Activated CD4-positive, alpha-beta T cell treated with anti-CD3 and anti-CD28 coated beads, Interleukin-2, amount 10 ng/mL, durations not matched to agents 7 days and 5 days (primary cell): Measurements from ENCODE around the gene OSTF1. TPM values are rescaled to one million over a fixed set of nuclear protein-coding genes. Genes with fewer than 3 reads are reported as not detected.

Source experiments
- CTCF ChIA-PET: fragments of 350-600 bp; sonication (Branson Sonifier 250); formaldehyde crosslinking; loops from one replicate; lab custom pipeline; 2021; ENCODE audit warnings: antibody characterized with exemption; lab: Charles Lee
- POLR2A ChIA-PET: fragments of 350-600 bp; sonication (Branson Sonifier 250); formaldehyde crosslinking; loops from one replicate; lab custom pipeline; 2021; ENCODE audit warnings: antibody characterized with exemption; lab: Charles Lee
- DNase-seq: peaks from one replicate; pipeline ENCODE4 v3.0.0-alpha.2; 2020
- H3K27ac Mint-ChIP-seq: one replicate; pipeline ENCODE4 v1.8.0; 2021; ENCODE audit warnings: mild to moderate bottlenecking, moderate library complexity, mixed read lengths
- H3K27me3 Mint-ChIP-seq: one replicate; pipeline ENCODE4 v1.8.0; 2021; ENCODE audit warnings: mixed read lengths
- H3K36me3 Mint-ChIP-seq: one replicate; pipeline ENCODE4 v1.8.0; 2021; ENCODE audit warnings: low read depth, mixed read lengths
- H3K4me1 Mint-ChIP-seq: one replicate; pipeline ENCODE4 v1.8.0; 2021; ENCODE audit warnings: mixed read lengths
- H3K4me3 Mint-ChIP-seq: one replicate; pipeline ENCODE4 v1.8.0; 2021; ENCODE audit warnings: mild to moderate bottlenecking, moderate library complexity, mixed read lengths
- H3K9me3 Mint-ChIP-seq: one replicate; pipeline ENCODE4 v1.8.0; 2021; ENCODE audit warnings: mixed read lengths
- total RNA-seq, 2 experiments: library from RNA; stranded (reverse); gene quantifications; one replicate each; pipeline ENCODE4 v1.2.3, GENCODE V29; 2021

The OSTF1 gene
- total RNA-seq, 2 experiments from 2014 or later: 117 to 139 TPM

DNA sequence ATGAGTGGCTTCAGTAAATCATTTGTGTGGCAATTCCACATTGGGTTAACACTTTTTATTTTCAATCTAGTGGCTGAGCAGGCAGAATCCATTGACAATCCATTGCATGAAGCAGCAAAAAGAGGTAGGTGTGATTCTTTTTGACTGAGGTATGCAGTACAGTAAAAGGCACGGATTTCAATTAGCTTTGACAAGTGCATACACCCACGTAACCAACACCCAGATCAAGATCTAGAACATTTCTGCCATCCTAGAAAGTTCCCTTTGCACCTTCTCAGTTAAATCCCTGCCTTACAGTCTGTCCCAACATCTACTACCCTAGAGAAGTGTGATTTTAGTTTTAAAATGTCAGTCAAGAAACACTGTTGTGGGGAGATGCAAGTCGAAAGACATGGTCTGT lies 43.4 kb downstream of the OSTF1 start:
- Mint-ChIP-seq H3K27me3 (no peaks in the 10 kb centered on the region), H3K9me3 (no peaks in the 10 kb centered on the region), H3K36me3 (peaks cover 72% of the 10 kb centered on the region), H3K4me1 (peaks cover 30% of the 10 kb centered on the region), H3K27ac (no peak overlapping the region), H3K4me3 (no peak overlapping the region)
- POLR2A ChIA-PET: no interaction called here
- CTCF ChIA-PET: no interaction called here
- DNase-seq: no peak

GRCh38 chr9:75132244-75132643 lies 43.9 kb downstream of the OSTF1 start:
- no peak overlapping the region for H3K27ac Mint-ChIP-seq
- H3K27me3 Mint-ChIP-seq: no peaks in the 10 kb centered on the region
- CTCF ChIA-PET: interaction anchor here (1.1 to 1.7 kb wide), 3 partner anchors 20 to 119 kb away, joined by 3 read pairs; no protein-coding TSS in a partner anchor
- DNase-seq: no peak
- no peaks in the 10 kb centered on the region for H3K9me3 Mint-ChIP-seq
- H3K4me1 Mint-ChIP-seq: peaks cover 30% of the 10 kb centered on the region
- POLR2A ChIA-PET: no interaction called here
- H3K4me3 Mint-ChIP-seq: no peak overlapping the region
- peaks cover 78% of the 10 kb centered on the region for H3K36me3 Mint-ChIP-seq

DNA sequence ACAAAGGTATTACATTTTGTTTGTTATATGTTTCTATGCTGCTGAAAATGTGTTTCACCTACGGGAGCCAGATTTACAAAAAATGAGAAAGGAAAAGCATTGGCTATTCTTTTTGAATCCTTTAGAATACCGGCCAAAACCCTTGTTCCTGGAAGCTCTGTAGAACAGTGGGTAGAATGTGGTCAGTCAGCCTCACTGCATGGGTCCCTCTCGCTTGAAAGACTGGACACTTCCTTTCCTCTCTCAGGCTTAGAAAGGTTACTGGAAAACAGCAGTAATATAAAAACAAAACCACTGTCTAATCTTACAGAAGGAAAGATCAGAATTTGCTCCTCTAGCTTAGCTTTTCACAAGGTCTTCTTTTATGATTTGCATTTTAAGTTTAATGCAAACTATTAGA lies 45.1 kb downstream of the OSTF1 start:
- no peak for DNase-seq
- H3K27ac Mint-ChIP-seq: peak overlapping the region; percentile 61
- H3K9me3 Mint-ChIP-seq: no peaks in the 10 kb centered on the region
- peaks cover 84% of the 10 kb centered on the region for H3K36me3 Mint-ChIP-seq
- POLR2A ChIA-PET: no interaction called here
- H3K4me3 Mint-ChIP-seq: no peak overlapping the region
- H3K4me1 Mint-ChIP-seq: peaks cover 36% of the 10 kb centered on the region
- H3K27me3 Mint-ChIP-seq: no peaks in the 10 kb centered on the region
- CTCF ChIA-PET: interaction anchor here (1.1 to 1.7 kb wide), 3 partner anchors 19 to 120 kb away, joined by 3 read pairs; no protein-coding TSS in a partner anchor

DNA sequence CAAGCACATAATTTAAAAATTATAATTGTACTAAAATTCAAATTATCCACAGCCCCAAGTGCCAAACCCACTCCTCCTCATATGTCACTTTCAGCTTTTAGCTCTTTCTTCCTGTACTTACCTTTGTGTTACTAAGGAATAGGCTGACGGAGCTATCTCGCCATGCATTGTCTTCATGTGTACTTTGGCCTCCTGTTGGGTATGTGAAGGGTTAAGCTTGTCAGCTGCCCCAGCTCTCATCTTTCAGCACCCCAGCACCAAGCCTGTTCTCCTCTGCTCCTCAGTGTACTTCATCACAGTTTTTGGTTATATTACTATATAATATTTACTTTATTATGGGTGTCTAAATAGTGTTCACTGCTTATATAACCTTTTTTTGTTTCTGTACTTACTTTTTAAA lies 46.2 kb downstream of the OSTF1 start:
- Mint-ChIP-seq H3K9me3 (no peaks in the 10 kb centered on the region), H3K27ac (no peak overlapping the region), H3K4me3 (no peak overlapping the region), H3K4me1 (peaks cover 37% of the 10 kb centered on the region), H3K36me3 (peaks cover 82% of the 10 kb centered on the region), H3K27me3 (no peaks in the 10 kb centered on the region)
- no peak for DNase-seq
- ChIA-PET POLR2A (no interaction called here), CTCF (interaction anchor here (0.7 to 1.5 kb wide), 2 partner anchors 12 to 39 kb away, joined by 3 read pairs; no protein-coding TSS in a partner anchor)

- Mint-ChIP-seq H3K27me3 (no peaks in the 10 kb centered on the region), H3K9me3 (peaks cover 6% of the 10 kb centered on the region), H3K27ac (peak overlapping the region; percentile 84), H3K4me3 (no peak overlapping the region), H3K4me1 (peaks cover 54% of the 10 kb centered on the region), H3K36me3 (peaks cover 91% of the 10 kb centered on the region)
- DNase-seq: no peak
- ChIA-PET CTCF (interaction anchor here (0.9 to 1.2 kb wide), 2 partner anchors 13 to 61 kb away, joined by 3 read pairs; no protein-coding TSS in a partner anchor), POLR2A (interaction anchor here (0.6 kb wide), 1 partner anchor 10 kb away, joined by 4 read pairs; no protein-coding TSS in a partner anchor)
Observed at GRCh38 chr9:75138260-75139040, 50.1 kb downstream of the OSTF1 start.

DNA sequence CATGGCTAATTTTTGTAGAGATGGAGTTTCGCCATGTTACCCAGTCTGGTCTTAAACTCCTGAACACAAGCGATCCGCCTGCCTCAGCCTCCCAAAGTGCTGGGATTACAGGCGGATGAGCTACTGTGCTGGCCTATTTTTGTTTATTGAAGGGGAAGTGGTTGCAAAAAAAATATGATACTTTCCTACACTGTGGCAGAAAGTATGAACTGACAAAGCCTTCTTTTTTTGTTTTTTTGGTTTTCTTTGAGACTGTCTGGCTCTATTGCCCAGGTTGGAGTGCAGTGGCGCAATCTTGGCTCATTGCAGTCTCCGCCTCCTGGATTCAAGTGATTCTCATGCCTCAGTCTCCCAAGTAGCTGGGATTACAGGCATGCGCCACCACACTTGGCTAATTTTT lies 50.9 kb downstream of the OSTF1 start:
- CTCF ChIA-PET: interaction anchor here (0.6 to 1.2 kb wide), 3 partner anchors 14 to 84 kb away, joined by 3 to 5 read pairs (median 3); no protein-coding TSS in a partner anchor
- Mint-ChIP-seq H3K4me1 (peaks cover 55% of the 10 kb centered on the region), H3K4me3 (no peak overlapping the region), H3K36me3 (peaks cover 94% of the 10 kb centered on the region), H3K9me3 (peaks cover 8% of the 10 kb centered on the region), H3K27ac (peak overlapping the region; percentile 84), H3K27me3 (no peaks in the 10 kb centered on the region)
- DNase-seq: no peak
- POLR2A ChIA-PET: no interaction called here

- peaks cover 58% of the 10 kb centered on the region for H3K4me1 Mint-ChIP-seq
Observed at GRCh38 chr9:75140261-75140660, 51.9 kb downstream of the OSTF1 start.

DNA sequence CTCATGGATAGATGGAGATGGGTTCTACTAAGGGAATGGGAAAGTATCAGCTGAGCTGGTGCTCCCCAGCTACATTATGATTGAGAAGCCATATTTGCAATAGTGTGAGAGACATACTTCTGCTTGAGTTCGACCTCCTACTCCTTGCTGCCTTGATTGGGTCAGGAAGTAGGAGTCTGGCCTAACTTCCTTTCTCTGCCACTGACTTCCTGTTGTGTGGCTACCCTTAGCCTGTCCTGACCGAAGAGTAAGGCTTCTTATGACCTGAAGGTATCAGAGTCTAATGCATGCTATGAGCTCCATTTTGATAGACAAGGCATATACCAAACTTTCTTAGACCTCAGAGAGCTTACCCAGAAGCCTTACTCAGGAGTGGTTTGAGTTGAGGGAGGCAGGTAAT lies 53.9 kb downstream of the OSTF1 start:
- POLR2A ChIA-PET: no interaction called here
- peaks cover 91% of the 10 kb centered on the region for H3K36me3 Mint-ChIP-seq
- CTCF ChIA-PET: interaction anchor here (1.1 to 1.6 kb wide), 5 partner anchors 8 to 50 kb away, joined by 3 to 4 read pairs (median 3); no protein-coding TSS in a partner anchor
- no peak for DNase-seq
- peaks cover 70% of the 10 kb centered on the region for H3K4me1 Mint-ChIP-seq
- peaks cover 25% of the 10 kb centered on the region for H3K9me3 Mint-ChIP-seq
- peak overlapping the region; percentile 85 for H3K27ac Mint-ChIP-seq
- H3K4me3 Mint-ChIP-seq: no peak overlapping the region
- H3K27me3 Mint-ChIP-seq: no peaks in the 10 kb centered on the region

More at GRCh38 chr9:75140261-75140660, 51.9 kb downstream of the OSTF1 start:
- no peak overlapping the region for H3K27ac Mint-ChIP-seq
- CTCF ChIA-PET: no interaction called here
- DNase-seq: no peak
- H3K36me3 Mint-ChIP-seq: peaks cover 95% of the 10 kb centered on the region
- no peak overlapping the region for H3K4me3 Mint-ChIP-seq
- POLR2A ChIA-PET: no interaction called here
- H3K9me3 Mint-ChIP-seq: peaks cover 17% of the 10 kb centered on the region
- no peaks in the 10 kb centered on the region for H3K27me3 Mint-ChIP-seq

- Mint-ChIP-seq H3K4me1 (peaks cover 70% of the 10 kb centered on the region), H3K9me3 (peaks cover 20% of the 10 kb centered on the region), H3K36me3 (peaks cover 76% of the 10 kb centered on the region), H3K4me3 (no peak overlapping the region), H3K27me3 (no peaks in the 10 kb centered on the region), H3K27ac (peak overlapping the region; percentile 68)
- ChIA-PET POLR2A (no interaction called here), CTCF (interaction anchor here (1.0 to 1.1 kb wide), 3 partner anchors 9 to 23 kb away, joined by 3 read pairs; no protein-coding TSS in a partner anchor)
- no peak for DNase-seq
Observed at GRCh38 chr9:75146229-75146628, 57.9 kb downstream of the OSTF1 start.

DNA sequence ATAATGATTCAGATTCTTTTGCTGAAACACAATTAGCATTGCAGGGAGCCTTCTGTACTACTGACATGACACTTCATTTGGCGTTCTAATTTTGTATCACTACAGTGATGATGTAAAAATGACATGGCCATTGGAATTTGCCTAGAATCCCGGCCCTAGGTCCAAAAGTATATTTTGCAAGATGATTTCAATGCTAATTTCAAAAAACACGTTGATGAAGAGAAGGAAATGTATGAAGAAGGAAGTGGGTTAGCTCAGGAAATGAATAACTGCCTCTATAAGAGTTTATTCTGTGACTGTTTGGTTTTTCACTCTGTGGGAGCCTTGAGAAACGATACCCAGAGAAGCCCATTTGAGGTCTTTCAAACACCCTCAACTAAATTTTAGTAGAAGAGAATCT lies 59.3 kb downstream of the OSTF1 start:
- DNase-seq: peak; percentile 28
- ChIA-PET POLR2A (interaction anchor here (2.5 kb wide), 1 partner anchor 59 kb away, joined by 13 read pairs; the partner anchor contains the start of genes NMRK1 and OSTF1), CTCF (interaction anchor here (1.2 to 1.6 kb wide), 2 partner anchors 56 to 196 kb away, joined by 3 to 5 read pairs; no protein-coding TSS in a partner anchor)
- H3K4me1 Mint-ChIP-seq: peaks cover 72% of the 10 kb centered on the region
- H3K27me3 Mint-ChIP-seq: no peaks in the 10 kb centered on the region
- H3K9me3 Mint-ChIP-seq: peaks cover 20% of the 10 kb centered on the region
- peaks cover 78% of the 10 kb centered on the region for H3K36me3 Mint-ChIP-seq
- peak overlapping the region; percentile 92 for H3K27ac Mint-ChIP-seq
- peak overlapping the region; percentile 59 for H3K4me3 Mint-ChIP-seq

DNA sequence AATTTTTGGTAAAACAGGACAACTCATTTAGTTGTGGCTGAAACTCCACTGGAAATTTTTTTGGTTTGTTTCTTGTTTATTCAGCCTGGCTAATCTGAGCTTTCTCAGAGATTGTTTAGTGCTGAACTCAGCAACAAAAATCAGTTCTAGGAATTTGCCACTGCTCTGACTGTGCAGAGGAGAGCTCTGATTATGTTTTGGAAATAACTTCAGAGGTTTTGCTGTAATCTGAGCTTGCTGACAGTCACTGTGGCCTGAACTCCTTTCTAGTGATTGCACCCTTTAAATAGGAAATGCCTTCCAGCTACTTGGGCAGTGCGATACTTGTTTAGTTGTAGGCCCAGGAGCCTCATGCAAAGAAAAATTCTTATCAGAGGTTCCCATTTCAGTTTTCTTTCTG lies 60.2 kb downstream of the OSTF1 start:
- Mint-ChIP-seq H3K4me1 (peaks cover 75% of the 10 kb centered on the region), H3K27ac (peak overlapping the region; percentile 92), H3K9me3 (peaks cover 18% of the 10 kb centered on the region), H3K36me3 (peaks cover 77% of the 10 kb centered on the region), H3K27me3 (no peaks in the 10 kb centered on the region), H3K4me3 (peak overlapping the region; percentile 59)
- DNase-seq: peak; percentile 40
- CTCF ChIA-PET: interaction anchor here (1.0 to 1.6 kb wide), 2 partner anchors 16 to 197 kb away, joined by 3 to 5 read pairs; no protein-coding TSS in a partner anchor
- POLR2A ChIA-PET: interaction anchor here (0.7 to 2.5 kb wide), 3 partner anchors 10 to 192 kb away, joined by 3 to 13 read pairs (median 4); partner anchors contain the start of genes NMRK1 and OSTF1

DNA sequence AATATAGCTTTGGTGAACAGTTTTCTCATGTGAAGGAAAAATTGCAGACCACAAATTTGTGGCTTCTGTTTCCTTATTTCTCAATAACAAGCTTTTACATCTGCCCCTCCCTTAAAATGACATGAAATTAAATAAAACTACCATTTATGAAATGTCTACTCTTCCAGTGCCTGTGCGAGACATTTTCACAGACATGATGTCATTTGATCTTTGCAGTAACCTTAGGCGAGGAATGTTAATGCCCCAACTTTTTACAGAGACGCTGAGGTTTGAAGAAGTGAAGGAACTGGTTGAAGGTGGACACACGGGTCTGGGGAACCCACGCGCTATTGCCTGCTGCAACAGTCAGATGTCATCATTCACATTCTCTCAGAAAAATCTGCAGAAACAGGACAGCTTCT lies 61.5 kb downstream of the OSTF1 start:
- peaks cover 70% of the 10 kb centered on the region for H3K36me3 Mint-ChIP-seq
- H3K4me3 Mint-ChIP-seq: peak overlapping the region; percentile 46
- no peaks in the 10 kb centered on the region for H3K27me3 Mint-ChIP-seq
- peak overlapping the region; percentile 92 for H3K27ac Mint-ChIP-seq
- H3K4me1 Mint-ChIP-seq: peaks cover 81% of the 10 kb centered on the region
- POLR2A ChIA-PET: no interaction called here
- no peak for DNase-seq
- H3K9me3 Mint-ChIP-seq: peaks cover 12% of the 10 kb centered on the region
- CTCF ChIA-PET: interaction anchor here (0.6 to 1.1 kb wide), 4 partner anchors 8 to 196 kb away, joined by 3 to 4 read pairs (median 3); partner anchors contain the start of genes NMRK1 and OSTF1
